Vagina (tissue), 2 donors: ENCODE data around the gene PLA2G4A.

Source experiments
- POLR2A ChIP-seq, 2 donors: fragments of 450-650 bp; IDR thresholded peaks; one replicate each; pipeline ENCODE4 v1.6.1; 2017; ENCODE audit warnings: antibody characterized with exemption in 2 of 2, mild to moderate bottlenecking in 2 of 2, moderate library complexity in 2 of 2
- TF ChIP-seq, protein P1 (sequence below), 3 experiments: fragments of 450-650 bp in 2 of 3; fragments of 200-600 bp in 1 of 3; sonication (generic) in 1 of 3; IDR thresholded peaks; one replicate each; pipeline ENCODE4 v1.5.1; 2017 to 2019; ENCODE audit warnings: antibody characterized with exemption in 3 of 3, mild to moderate bottlenecking in 2 of 3, moderate library complexity in 2 of 3

DNA sequence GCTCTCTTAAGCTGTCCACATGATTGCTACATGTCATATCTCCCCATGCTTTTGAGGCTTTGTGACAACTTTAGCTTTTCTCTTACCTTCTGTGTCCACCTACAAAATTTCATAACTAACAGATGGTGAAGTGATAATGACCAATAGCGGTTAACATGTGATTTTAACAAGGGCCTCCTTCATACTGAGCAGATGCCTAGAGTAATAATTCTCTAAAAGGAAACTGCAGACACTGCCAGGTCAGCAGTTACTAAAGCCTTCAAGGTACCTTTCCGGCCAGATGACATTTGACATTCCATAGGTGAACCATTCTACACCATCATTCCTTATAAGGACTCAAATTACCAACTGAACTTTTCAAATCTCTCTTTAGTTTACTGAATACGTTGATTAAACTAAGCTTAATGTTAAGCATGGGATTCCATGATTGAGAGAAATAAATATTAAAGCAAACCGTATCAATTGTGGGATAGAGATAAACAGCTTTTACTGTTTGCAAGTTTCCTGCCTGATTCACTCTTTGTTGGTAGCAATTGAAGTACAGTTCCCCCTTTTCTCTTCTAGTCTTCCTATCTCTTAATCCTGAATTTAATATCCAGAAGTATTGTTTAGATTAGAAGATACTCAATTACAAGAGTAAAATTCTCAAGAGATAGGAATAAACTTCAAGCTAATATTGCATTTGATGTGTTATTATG, 205.1 kb downstream of the PLA2G4A start:
- TF ChIP-seq, protein P1, sequence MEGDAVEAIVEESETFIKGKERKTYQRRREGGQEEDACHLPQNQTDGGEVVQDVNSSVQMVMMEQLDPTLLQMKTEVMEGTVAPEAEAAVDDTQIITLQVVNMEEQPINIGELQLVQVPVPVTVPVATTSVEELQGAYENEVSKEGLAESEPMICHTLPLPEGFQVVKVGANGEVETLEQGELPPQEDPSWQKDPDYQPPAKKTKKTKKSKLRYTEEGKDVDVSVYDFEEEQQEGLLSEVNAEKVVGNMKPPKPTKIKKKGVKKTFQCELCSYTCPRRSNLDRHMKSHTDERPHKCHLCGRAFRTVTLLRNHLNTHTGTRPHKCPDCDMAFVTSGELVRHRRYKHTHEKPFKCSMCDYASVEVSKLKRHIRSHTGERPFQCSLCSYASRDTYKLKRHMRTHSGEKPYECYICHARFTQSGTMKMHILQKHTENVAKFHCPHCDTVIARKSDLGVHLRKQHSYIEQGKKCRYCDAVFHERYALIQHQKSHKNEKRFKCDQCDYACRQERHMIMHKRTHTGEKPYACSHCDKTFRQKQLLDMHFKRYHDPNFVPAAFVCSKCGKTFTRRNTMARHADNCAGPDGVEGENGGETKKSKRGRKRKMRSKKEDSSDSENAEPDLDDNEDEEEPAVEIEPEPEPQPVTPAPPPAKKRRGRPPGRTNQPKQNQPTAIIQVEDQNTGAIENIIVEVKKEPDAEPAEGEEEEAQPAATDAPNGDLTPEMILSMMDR (IDR thresholded peaks at IDR 0.05) = no peak
- TF ChIP-seq POLR2A (IDR thresholded peaks at IDR 0.05) = no peak
